Femur (tissue), 1 donor: ENCODE data around the gene SYN1.
"Not testable (repeated sequence)": the region's sequence is repeated elsewhere in the genome, so short reads cannot be mapped to it uniquely, and the experiment has no call there.

Experiments
- DNase-seq: peaks from one replicate; pipeline ENCODE4 v3.0.0-alpha.2; 2017

The SYN1 gene

GRCh38 chrX:47619486-47620302 is at the start of gene SYN1:
SYN1 (minus strand) TSS chrX:47619857; CDS start chrX:47619728, 129 bp downstream.
- peak; percentile 86 for DNase-seq

GRCh38 chrX:47665797-47666196 is 46.1 kb upstream of the SYN1 start:
- not testable (repeated sequence) for DNase-seq

DNA sequence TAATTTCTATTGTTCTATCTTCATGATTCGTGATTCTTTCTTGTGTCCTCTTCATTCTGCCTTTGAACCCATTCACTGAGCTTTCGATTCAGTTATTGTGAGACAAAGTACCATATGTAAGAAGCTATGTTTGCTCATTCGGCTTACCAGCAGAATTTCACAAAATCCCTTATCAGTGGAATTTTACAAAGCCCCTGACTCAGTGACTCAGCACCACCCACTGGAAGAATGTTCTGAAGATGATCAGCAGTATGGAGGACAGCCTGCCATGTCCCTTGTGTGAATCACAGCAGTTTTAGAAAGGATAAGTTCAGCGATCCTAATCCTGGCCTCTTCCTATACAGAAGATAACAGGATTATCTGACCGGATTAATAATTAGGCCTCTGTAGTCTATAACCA is 45.1 kb upstream of the SYN1 start:
- no peak for DNase-seq

- no peak for DNase-seq
Observed at GRCh38 chrX:47662144-47662657, 42.5 kb upstream of the SYN1 start.

DNA sequence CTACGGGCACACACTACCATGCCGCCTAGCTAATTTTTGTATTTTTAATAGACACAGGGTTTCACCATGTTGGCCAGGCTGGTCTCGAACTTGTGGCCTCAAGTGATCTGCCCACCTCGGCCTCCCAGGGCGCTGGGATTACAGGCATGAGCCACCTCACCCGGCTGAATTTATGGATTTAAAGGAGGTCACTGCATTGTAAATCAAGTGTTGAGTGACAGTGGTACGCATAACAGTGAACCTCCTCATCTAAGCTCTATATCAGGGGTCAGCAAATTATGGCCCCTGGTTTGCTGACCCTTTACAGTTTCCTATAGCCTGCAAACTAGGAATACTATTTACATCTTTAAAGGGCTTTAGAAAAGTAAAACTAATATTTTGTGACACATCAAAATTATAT is 41.9 kb upstream of the SYN1 start:
- DNase-seq: no peak

DNA sequence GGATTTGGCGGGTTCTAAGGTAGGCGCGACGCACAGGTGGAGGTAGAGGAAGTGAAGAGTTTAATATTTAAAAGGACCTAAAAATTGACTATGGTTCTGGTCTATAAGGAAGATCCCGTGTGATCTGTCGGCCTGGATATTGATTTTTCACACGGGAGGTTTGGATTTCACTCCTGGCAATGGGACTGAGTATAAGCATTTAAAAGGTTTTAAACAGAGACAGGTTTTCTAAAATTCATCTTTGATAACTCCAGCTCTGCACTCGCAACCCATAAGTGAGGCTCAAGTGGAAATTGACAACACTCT is 39.7 kb upstream of the SYN1 start:
- DNase-seq: no peak

DNA sequence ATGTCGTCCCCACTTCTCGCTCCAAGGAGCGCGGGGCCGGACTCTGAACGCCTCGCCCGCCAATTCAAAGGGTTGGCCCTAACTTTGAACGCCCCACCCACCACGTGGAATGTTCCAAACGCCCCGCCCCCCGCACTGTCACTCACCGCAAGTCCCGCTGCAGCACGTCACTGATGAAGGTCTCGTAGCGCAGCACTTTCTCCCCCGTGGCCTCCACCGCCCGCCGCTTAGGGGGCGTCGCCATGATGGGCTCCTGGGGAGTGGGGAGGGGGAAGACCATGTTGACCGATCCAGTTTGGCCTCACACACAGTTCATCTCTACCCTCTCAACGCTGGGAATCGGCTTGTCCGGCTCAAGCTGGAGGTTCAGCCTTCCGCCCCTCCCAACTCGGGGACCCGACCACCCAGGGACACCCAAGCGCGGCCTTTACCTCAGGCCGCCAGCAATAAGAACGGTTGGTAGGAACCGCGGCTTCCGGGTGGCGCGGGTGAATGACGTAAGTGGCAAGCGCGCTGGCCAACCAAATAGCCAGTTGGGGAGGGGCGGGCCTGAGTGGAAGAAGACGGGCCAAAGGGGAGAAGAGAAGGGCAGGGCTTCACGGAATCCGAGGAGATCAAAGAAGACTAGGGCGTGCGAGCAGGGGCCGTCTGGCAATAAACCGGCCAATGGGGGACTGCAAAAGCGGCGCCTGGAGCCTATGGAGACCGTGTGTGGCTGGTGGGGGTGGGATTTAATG is 39.2 kb upstream of the SYN1 start, which contains the start of gene UXT:
Gene UXT (minus strand): TSS at position 497 of the 737 bp plus-strand sequence. CDS start 253 bp downstream, at position 244.
- peak; percentile 94 for DNase-seq

DNA sequence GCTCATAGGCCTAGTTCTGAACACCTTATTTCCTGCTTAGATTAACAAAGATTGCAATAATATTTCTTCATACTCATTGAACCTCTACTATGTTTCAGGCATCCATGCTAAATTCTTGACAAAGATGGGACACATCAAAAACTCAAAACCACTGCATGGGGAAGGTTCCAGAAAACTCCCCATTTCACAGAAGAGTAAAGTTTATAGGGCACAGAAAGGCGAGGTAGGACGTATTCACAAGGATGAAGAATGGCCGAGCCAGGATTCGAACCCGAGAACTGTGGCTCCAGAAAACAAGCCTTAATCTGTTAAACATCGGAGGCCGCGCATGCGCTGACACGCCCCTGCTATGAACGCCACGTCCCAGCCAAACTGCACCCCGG is 38.6 kb upstream of the SYN1 start:
- no peak for DNase-seq

- DNase-seq: no peak
Observed at GRCh38 chrX:47651043-47651905, 31.6 kb upstream of the SYN1 start.

DNA sequence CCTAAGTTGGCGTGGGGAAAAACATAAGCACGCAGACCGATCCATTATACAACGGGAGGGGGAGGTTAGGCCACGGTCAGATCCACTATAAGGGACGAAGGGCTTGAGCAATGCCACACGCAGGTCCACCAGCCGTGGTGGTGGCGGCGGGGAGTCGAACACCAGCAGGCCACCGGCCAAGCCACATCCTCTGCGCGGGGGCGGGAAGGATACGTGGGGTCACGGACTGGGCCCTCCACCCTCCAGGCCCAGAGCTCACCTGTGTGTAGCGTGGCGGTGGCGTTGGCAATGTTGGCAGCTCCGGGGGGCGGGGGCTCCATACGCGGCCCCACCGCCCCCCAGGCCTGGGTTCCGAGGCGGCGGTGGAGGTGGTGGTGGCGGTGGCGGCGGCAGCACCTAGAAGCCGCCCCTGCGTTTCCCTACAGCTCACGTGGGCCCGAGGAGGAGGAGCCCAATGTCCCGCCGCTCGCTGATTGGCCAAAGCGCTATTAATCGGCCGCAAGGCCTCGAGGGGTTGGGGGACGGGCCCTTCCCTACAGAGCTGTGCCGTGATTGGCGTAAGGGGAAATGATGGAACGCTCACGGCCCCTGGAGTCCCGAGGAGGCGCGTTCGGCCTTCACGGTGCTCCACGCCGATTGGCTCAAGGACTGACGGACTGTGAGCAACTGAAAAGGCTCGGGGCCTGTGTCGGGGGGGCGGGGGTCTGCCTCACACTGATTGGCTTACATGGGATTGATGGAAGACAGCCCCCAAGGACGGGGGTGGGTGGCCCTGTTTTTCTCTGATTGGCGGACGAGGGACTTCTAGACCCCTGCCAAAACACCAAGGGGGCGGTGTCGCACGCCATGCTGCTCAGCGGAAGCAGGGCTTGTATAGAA is 30.7 kb upstream of the SYN1 start, which contains the start of gene ELK1:
Gene ELK1 (minus strand): TSS at position 400 of the 879 bp plus-strand sequence. CDS start 9,122 bp downstream, outside the sequence.
- DNase-seq: peak; percentile 98

DNA sequence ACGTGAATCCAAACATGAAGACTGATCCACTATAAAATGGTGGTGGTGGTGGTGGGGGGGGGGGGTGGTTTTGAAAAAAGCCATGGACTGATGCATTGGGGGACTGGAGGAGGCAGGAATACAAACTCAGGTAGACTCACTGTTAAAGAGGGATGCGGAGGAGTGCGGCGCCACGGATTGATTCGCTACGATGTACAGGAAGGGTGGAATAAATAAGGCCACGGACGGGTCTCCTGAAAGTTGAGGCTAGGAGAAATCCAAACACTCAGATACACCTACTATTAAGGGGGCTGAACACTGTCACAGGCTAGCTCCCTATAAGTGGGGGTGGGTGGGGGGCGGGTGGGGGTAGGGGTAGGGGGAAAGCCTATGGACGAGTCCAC is 30.1 kb upstream of the SYN1 start:
- DNase-seq: no peak

GRCh38 chrX:47649271-47649670 is 29.6 kb upstream of the SYN1 start:
- no peak for DNase-seq

GRCh38 chrX:47648376-47648775 is 28.7 kb upstream of the SYN1 start:
- no peak for DNase-seq

- DNase-seq: no peak
Observed at GRCh38 chrX:47646636-47647035, 27.0 kb upstream of the SYN1 start.

GRCh38 chrX:47645530-47645929 is 25.9 kb upstream of the SYN1 start:
- DNase-seq: no peak

DNA sequence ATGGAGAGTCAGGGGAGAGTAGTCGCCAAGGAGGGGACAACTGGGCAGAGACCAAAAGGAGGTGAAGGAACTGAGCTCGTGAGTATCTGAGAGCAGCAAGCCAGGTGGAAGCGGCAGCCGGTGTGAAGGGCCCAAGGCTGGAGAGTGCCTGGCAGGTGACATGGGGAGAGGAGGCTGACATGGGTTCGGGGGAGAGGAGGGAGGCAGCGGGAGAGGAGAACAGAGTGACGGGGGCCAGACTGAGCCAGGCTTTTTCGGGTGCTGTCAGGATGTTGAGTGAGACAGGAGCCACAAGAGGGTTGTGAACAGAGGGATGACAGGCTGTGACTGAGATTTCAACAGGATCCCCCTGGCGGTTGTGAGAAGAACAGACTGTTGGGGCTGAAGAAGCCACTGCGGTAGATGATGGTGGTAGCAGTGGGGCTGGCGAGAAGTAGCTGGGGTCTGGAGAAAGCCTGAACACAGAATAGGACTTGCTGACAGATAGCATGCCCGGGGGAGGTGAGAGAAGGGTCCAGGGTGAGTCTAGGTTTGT is 25.0 kb upstream of the SYN1 start:
- DNase-seq: no peak

GRCh38 chrX:47643926-47644325 is 24.3 kb upstream of the SYN1 start:
- no peak for DNase-seq

GRCh38 chrX:47638816-47639215 is 19.2 kb upstream of the SYN1 start:
- no peak for DNase-seq

GRCh38 chrX:47637546-47638195 is 18.0 kb upstream of the SYN1 start:
- peak; percentile 58 for DNase-seq

DNA sequence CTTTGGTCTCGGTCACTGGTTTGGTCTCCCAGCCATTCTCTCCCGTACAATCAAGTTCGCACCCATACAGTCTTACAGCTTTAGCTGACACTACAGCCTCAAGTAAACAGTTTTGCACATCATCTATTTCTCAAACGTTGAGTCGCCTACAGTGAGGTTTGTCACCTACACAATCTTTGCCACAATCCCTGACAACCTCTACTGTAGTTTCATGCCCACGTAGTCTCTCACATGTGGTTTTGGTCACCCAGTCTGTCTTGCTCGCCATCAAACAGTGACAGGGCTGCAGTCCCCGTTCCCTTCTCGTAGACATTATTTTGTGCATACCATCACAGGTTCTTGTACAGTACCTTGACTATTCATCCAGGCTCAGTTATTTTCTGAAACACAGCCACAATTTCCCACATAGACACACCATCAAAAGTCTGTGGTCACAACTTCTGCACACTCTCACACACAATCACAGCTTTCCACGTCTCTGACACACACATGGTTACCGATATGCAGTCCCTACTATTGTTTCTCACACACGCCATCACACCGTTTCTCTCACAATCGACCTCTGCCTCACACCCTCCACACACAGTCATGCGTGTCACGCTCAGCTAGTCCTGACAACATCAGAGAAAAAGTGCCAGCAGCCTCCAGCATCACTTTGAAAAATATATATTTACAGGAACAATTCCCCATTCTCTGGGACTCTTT is 15.4 kb upstream of the SYN1 start:
- no peak for DNase-seq
